H9 (cell line): Measurements from ENCODE around the gene FAM13B. TPM values are rescaled to one million over a fixed set of nuclear protein-coding genes. Genes with fewer than 3 reads are reported as not detected.

Experiments
- DNase-seq: peaks from one replicate; pipeline ENCODE4 v3.0.0-alpha.2; 2017
- H2AFZ ChIP-seq: one replicate; pipeline ENCODE4 v1.6.1; 2013; ENCODE audit warnings: mild to moderate bottlenecking, low read length, control low read depth, moderate library complexity
- H2AK5ac ChIP-seq: 2 replicates; pipeline ENCODE4 v1.6.1; 2013; ENCODE audit warnings: low read length, control low read depth, mixed read lengths; ENCODE audit not compliant: insufficient read length
- H2BK120ac ChIP-seq: one replicate; pipeline ENCODE4 v1.6.1; 2013; ENCODE audit warnings: low read depth, mild to moderate bottlenecking, low read length, control low read depth, inconsistent platforms; ENCODE audit not compliant: poor library complexity, severe bottlenecking
- H2BK12ac ChIP-seq: 2 replicates; pipeline ENCODE4 v1.6.1; 2013; ENCODE audit warnings: low read length, control low read depth, mixed read lengths, low read depth; ENCODE audit not compliant: insufficient read length
- H2BK15ac ChIP-seq: 2 replicates; pipeline ENCODE4 v1.6.1; 2013; ENCODE audit warnings: low read depth, low read length, control low read depth
- H2BK20ac ChIP-seq: one replicate; pipeline ENCODE4 v1.6.1; 2013; ENCODE audit warnings: low read depth, mild to moderate bottlenecking, low read length, control low read depth, inconsistent platforms; ENCODE audit not compliant: poor library complexity, severe bottlenecking
- H2BK5ac ChIP-seq: 2 replicates; pipeline ENCODE4 v1.6.1; 2013; ENCODE audit warnings: low read length, control low read depth, mixed read lengths; ENCODE audit not compliant: insufficient read length
- H3K14ac ChIP-seq: 2 replicates; pipeline ENCODE4 v1.6.1; 2013; ENCODE audit warnings: low read length, control low read depth; ENCODE audit not compliant: insufficient read depth
- H3K18ac ChIP-seq: 2 replicates; pipeline ENCODE4 v1.6.1; 2013; ENCODE audit warnings: low read depth, mild to moderate bottlenecking, mixed read lengths, low read length, control low read depth; ENCODE audit not compliant: insufficient read length
- H3K23ac ChIP-seq: 2 replicates; pipeline ENCODE4 v1.6.1; 2013; ENCODE audit warnings: low read length, control low read depth, mixed read lengths, low read depth; ENCODE audit not compliant: insufficient read length
- H3K23me2 ChIP-seq: 2 replicates; pipeline ENCODE4 v1.6.1; 2013; ENCODE audit warnings: low read depth, mild to moderate bottlenecking, mixed read lengths, low read length, control low read depth; ENCODE audit not compliant: insufficient read length, poor library complexity, severe bottlenecking
- H3K27ac ChIP-seq: 2 replicates; pipeline ENCODE4 v1.5.1; 2013; ENCODE audit warnings: low read length, control low read depth, mixed read lengths, low read depth; ENCODE audit not compliant: insufficient read length
- H3K27me3 ChIP-seq: 2 replicates; pipeline ENCODE4 v1.6.1; 2013; ENCODE audit warnings: low read length, control low read depth, inconsistent platforms; ENCODE audit not compliant: insufficient read depth
- H3K4ac ChIP-seq: 2 replicates; pipeline ENCODE4 v1.6.1; 2013; ENCODE audit warnings: low read depth, mild to moderate bottlenecking, control low read depth, inconsistent platforms, low read length, moderate library complexity
- H3K4me1 ChIP-seq: 2 replicates; pipeline ENCODE4 v1.6.1; 2013; ENCODE audit warnings: low read length, control low read depth, inconsistent platforms; ENCODE audit not compliant: insufficient read depth
- H3K4me2 ChIP-seq: 2 replicates; pipeline ENCODE4 v1.6.1; 2013; ENCODE audit warnings: low read length, control low read depth, mixed read lengths; ENCODE audit not compliant: insufficient read length, insufficient read depth
- H3K56ac ChIP-seq: 2 replicates; pipeline ENCODE4 v1.6.1; 2013; ENCODE audit warnings: low read depth, mild to moderate bottlenecking, mixed read lengths, low read length, control low read depth; ENCODE audit not compliant: insufficient read length
- H3K79me1 ChIP-seq: 2 replicates; pipeline ENCODE4 v1.6.1; 2013; ENCODE audit warnings: low read depth, mild to moderate bottlenecking, moderate library complexity, low read length, control low read depth, inconsistent platforms; ENCODE audit not compliant: insufficient read depth, poor library complexity, severe bottlenecking
- H3K79me2 ChIP-seq: 2 replicates; pipeline ENCODE4 v1.6.1; 2013; ENCODE audit warnings: low read length, control low read depth, inconsistent platforms; ENCODE audit not compliant: insufficient read depth
- H3K9ac ChIP-seq: 2 replicates; pipeline ENCODE4 v1.6.1; 2013; ENCODE audit warnings: low read length, control low read depth, mixed read lengths; ENCODE audit not compliant: insufficient read length; ENCODE audit errors: extremely low read depth
- H3K9me3 ChIP-seq: one replicate; pipeline ENCODE4 v1.6.1; 2013; ENCODE audit warnings: low read depth, low read length, inconsistent platforms; ENCODE audit not compliant: control insufficient read depth
- H3T11ph ChIP-seq: one replicate; pipeline ENCODE4 v1.6.1; 2013; ENCODE audit warnings: mild to moderate bottlenecking, low read length, control low read depth, inconsistent platforms
- H4K20me1 ChIP-seq: one replicate; pipeline ENCODE4 v1.6.1; 2013; ENCODE audit not compliant: control insufficient read depth, insufficient read length, insufficient read depth
- H4K5ac ChIP-seq: 2 replicates; pipeline ENCODE4 v1.6.1; 2013; ENCODE audit warnings: low read depth, mild to moderate bottlenecking, mixed read lengths, low read length, control low read depth; ENCODE audit not compliant: insufficient read length
- H4K8ac ChIP-seq: replicated peaks from 2 replicates; pipeline ENCODE4 v1.6.1; 2013; ENCODE audit warnings: low read length, control low read depth, mixed read lengths, low read depth; ENCODE audit not compliant: insufficient read length
- H4K91ac ChIP-seq: 2 replicates; pipeline ENCODE4 v1.6.1; 2013; ENCODE audit warnings: low read depth, mild to moderate bottlenecking, moderate library complexity, mixed read lengths, low read length, control low read depth; ENCODE audit not compliant: insufficient read length
- H3K27ac Mint-ChIP-seq, 3 experiments: 2 replicates in 2 of 3; 3 replicates in 1 of 3; pipeline ENCODE4 v1.8.0; 2020 to 2021; ENCODE audit warnings: mixed read lengths in 3 of 3, mild to moderate bottlenecking in 1 of 3, moderate library complexity in 1 of 3
- H3K27me3 Mint-ChIP-seq: 2 replicates; pipeline ENCODE4 v1.8.0; 2021; ENCODE audit warnings: low read depth, mild to moderate bottlenecking, moderate library complexity, mixed read lengths
- H3K36me3 Mint-ChIP-seq, 3 experiments: 2 replicates in 2 of 3; 3 replicates in 1 of 3; pipeline ENCODE4 v1.8.0; 2020 to 2021; ENCODE audit warnings: low read depth in 3 of 3, mixed read lengths in 3 of 3; ENCODE audit not compliant: insufficient read depth in 1 of 3
- H3K4me1 Mint-ChIP-seq, 2 experiments: 2 replicates each; pipeline ENCODE4 v1.8.0; 2020; ENCODE audit warnings: mixed read lengths in 2 of 2
- H3K4me3 Mint-ChIP-seq, 2 experiments: 2 replicates in 1 of 2; 3 replicates in 1 of 2; pipeline ENCODE4 v1.8.0; 2020 to 2021; ENCODE audit warnings: mild to moderate bottlenecking in 2 of 2, mixed read lengths in 2 of 2, moderate library complexity in 1 of 2
- H3K9me3 Mint-ChIP-seq, 2 experiments: 2 replicates in 1 of 2; 3 replicates in 1 of 2; pipeline ENCODE4 v1.8.0; 2020; ENCODE audit warnings: mild to moderate bottlenecking in 2 of 2, mixed read lengths in 2 of 2, moderate library complexity in 1 of 2
- CTCF ChIP-seq: fragments of 200-600 bp; sonication (generic); conservative IDR thresholded peaks from 3 replicates; pipeline ENCODE4 v1.8.0; 2021; ENCODE audit warnings: antibody characterized with exemption, mild to moderate bottlenecking
- WGBS: extraction: QIAGEN DNeasy Blood & Tissue Kit; methylation state at CpG from one replicate; pipeline ENCODE4 v1.1.7; 2013; ENCODE audit warnings: missing lambda C conversion rate, low lambda C conversion rate, mixed read lengths; ENCODE audit not compliant: insufficient read length; ENCODE audit errors: extremely low coverage; 5-methylcytosine and 5-hydroxymethylcytosine counted together
- total RNA-seq: library from RNA; stranded (reverse); gene quantifications from 2 replicates; pipeline ENCODE4 v1.2.1, GENCODE V29; 2021

FAM13B gene
- total RNA-seq, 1 experiment from 2014 or later = 23.0 TPM

GRCh38 chr5:138037907-138038633, 5.2 kb upstream of the FAM13B start:
- Histone ChIP-seq H3K79me2 (no peaks in the 10 kb centered on the region), H3K18ac (no peak overlapping the region), H4K8ac (no peak overlapping the region), H2AK5ac (no peak overlapping the region), H3K4me1 (no peaks in the 10 kb centered on the region), H2BK12ac (no peak overlapping the region), H3K4ac (no peak overlapping the region), H2BK20ac (no peak overlapping the region), H3K23me2 (peaks cover 6% of the 10 kb centered on the region), H3K27me3 (no peaks in the 10 kb centered on the region), H3T11ph (no peak overlapping the region), H2BK120ac (no peak overlapping the region), H2BK5ac (no peak overlapping the region), H3K56ac (no peak overlapping the region), H4K91ac (no peak overlapping the region), H3K4me2 (no peak overlapping the region), H3K9me3 (no peaks in the 10 kb centered on the region), H2BK15ac (no peak overlapping the region), H3K27ac (no peak overlapping the region), H4K20me1 (no peaks in the 10 kb centered on the region), H3K9ac (no peak overlapping the region), H3K79me1 (no peaks in the 10 kb centered on the region), H4K5ac (no peak overlapping the region), H2AFZ (no peak overlapping the region), H3K23ac (no peak overlapping the region), H3K14ac (no peak overlapping the region)
- DNase-seq = no peak
- Mint-ChIP-seq H3K9me3 (no peaks in the 10 kb centered on the region), H3K36me3 (no peaks in the 10 kb centered on the region), H3K4me1 (peaks cover 10 to 14% of the 10 kb centered on the region in 2 experiments), H3K27me3 (peaks cover 2% of the 10 kb centered on the region; the same call in 1 of the 2 replicates), H3K27ac (no peak overlapping the region), H3K4me3 (no peak overlapping the region)
- WGBS = no CpG with 5 or more reads among the region's 1 CpG
- TF ChIP-seq CTCF = no peak
